Neuronal stem cell (in vitro differentiated cells): ENCODE measurements around the gene CCN5.

Experiments
- DNase-seq: peaks from one replicate; pipeline ENCODE4 v3.0.0-alpha.2; 2013; ENCODE audit warnings: low spot score
- H2AFZ ChIP-seq: one replicate; pipeline ENCODE4 v1.6.1; 2013; ENCODE audit warnings: mild to moderate bottlenecking, low read length, inconsistent platforms
- H2AK5ac ChIP-seq: 2 replicates; pipeline ENCODE4 v1.6.1; 2013; ENCODE audit warnings: low read depth, mild to moderate bottlenecking, inconsistent platforms, low read length, moderate library complexity, mixed read lengths
- H2BK120ac ChIP-seq: 2 replicates; pipeline ENCODE4 v1.6.1; 2013; ENCODE audit warnings: low read depth, mild to moderate bottlenecking, inconsistent platforms, low read length, moderate library complexity, mixed read lengths
- H2BK12ac ChIP-seq: one replicate; pipeline ENCODE4 v1.6.1; 2013; ENCODE audit warnings: low read length, inconsistent platforms
- H2BK15ac ChIP-seq: 2 replicates; pipeline ENCODE4 v1.6.1; 2013; ENCODE audit warnings: mild to moderate bottlenecking, low read length, inconsistent platforms, mixed read lengths
- H2BK5ac ChIP-seq: one replicate; pipeline ENCODE4 v1.6.1; 2013; ENCODE audit warnings: inconsistent platforms, mild to moderate bottlenecking, low read length, moderate library complexity
- H3K14ac ChIP-seq: one replicate; pipeline ENCODE4 v1.6.1; 2013; ENCODE audit warnings: low read length, inconsistent platforms
- H3K18ac ChIP-seq: 2 replicates; pipeline ENCODE4 v1.6.1; 2013; ENCODE audit warnings: low read length, inconsistent platforms
- H3K23ac ChIP-seq: 2 replicates; pipeline ENCODE4 v1.6.1; 2013; ENCODE audit warnings: low read depth, mild to moderate bottlenecking, mixed read lengths, low read length, inconsistent platforms; ENCODE audit not compliant: poor library complexity
- H3K27ac ChIP-seq: replicated peaks from 3 replicates; pipeline ENCODE4 v1.5.1; 2013; ENCODE audit warnings: low read length, inconsistent platforms
- H3K27me3 ChIP-seq, 3 experiments: 2 replicates each; pipeline ENCODE4 v1.6.1; 2013; ENCODE audit warnings: low read length in 3 of 3, mild to moderate bottlenecking in 2 of 3, inconsistent platforms in 1 of 3, low read depth in 1 of 3, mixed read lengths in 1 of 3, moderate library complexity in 1 of 3; ENCODE audit not compliant: control insufficient read depth in 3 of 3, insufficient read depth in 3 of 3
- H3K36me3 ChIP-seq, 2 donors: replicated peaks in 1 of 2; 2 replicates each; pipeline ENCODE4 v1.6.1; 2013; ENCODE audit warnings: low read length in 2 of 2; ENCODE audit not compliant: control insufficient read depth in 2 of 2, insufficient read depth in 2 of 2
- H3K4ac ChIP-seq: 2 replicates; pipeline ENCODE4 v1.6.1; 2013; ENCODE audit warnings: inconsistent platforms, mild to moderate bottlenecking, low read length, moderate library complexity
- H3K4me1 ChIP-seq, 2 donors: 1 replicate in 1 of 2; 2 replicates in 1 of 2; pipeline ENCODE4 v1.6.1; 2013; ENCODE audit warnings: low read length in 2 of 2, low read depth in 1 of 2; ENCODE audit not compliant: control insufficient read depth in 2 of 2, insufficient read depth in 1 of 2
- H3K4me2 ChIP-seq: one replicate; pipeline ENCODE4 v1.6.1; 2013; ENCODE audit warnings: mild to moderate bottlenecking, low read length, inconsistent platforms; ENCODE audit not compliant: insufficient read depth, poor library complexity, severe bottlenecking
- H3K4me3 ChIP-seq, 2 donors: 2 replicates each; pipeline ENCODE4 v1.5.1; 2013; ENCODE audit warnings: low read length in 2 of 2, mild to moderate bottlenecking in 2 of 2, inconsistent platforms in 1 of 2, moderate library complexity in 1 of 2
- H3K79me1 ChIP-seq: one replicate; pipeline ENCODE4 v1.6.1; 2013; ENCODE audit warnings: low read depth, mild to moderate bottlenecking, inconsistent platforms, low read length, moderate library complexity
- H3K9ac ChIP-seq: one replicate; pipeline ENCODE4 v1.6.1; 2013; ENCODE audit warnings: mild to moderate bottlenecking, low read depth, low read length, inconsistent platforms; ENCODE audit not compliant: poor library complexity
- H3K9me3 ChIP-seq, 2 donors: replicated peaks in 1 of 2; 2 replicates each; pipeline versions ENCODE3 to v1.6.1; 2013; ENCODE audit warnings: low read length in 2 of 2, mild to moderate bottlenecking in 2 of 2, inconsistent platforms in 1 of 2, low read depth in 1 of 2, mixed read lengths in 1 of 2, moderate library complexity in 1 of 2; ENCODE audit not compliant: control insufficient read depth in 2 of 2, insufficient read depth in 1 of 2
- H4K8ac ChIP-seq: one replicate; pipeline ENCODE4 v1.6.1; 2013; ENCODE audit warnings: low read depth, mild to moderate bottlenecking, inconsistent platforms, low read length, moderate library complexity
- H4K91ac ChIP-seq: one replicate; pipeline ENCODE4 v1.6.1; 2013; ENCODE audit warnings: low read length, low read depth, mild to moderate bottlenecking, inconsistent platforms; ENCODE audit not compliant: poor library complexity
- WGBS, 2 donors: extraction: QIAGEN DNeasy Blood & Tissue Kit; methylation state at CpG; one replicate each; pipeline ENCODE4 v1.1.7; 2013; ENCODE audit warnings: missing lambda C conversion rate in 2 of 2, mixed read lengths in 1 of 2; ENCODE audit not compliant: insufficient read length in 2 of 2, insufficient replicate concordance in 1 of 2; ENCODE audit errors: extremely low coverage in 2 of 2; 5-methylcytosine and 5-hydroxymethylcytosine counted together

CCN5 gene

GRCh38 chr20:44707018-44707579 is 8.1 kb upstream of the CCN5 start:
- Histone ChIP-seq H2BK15ac (no peak overlapping the region), H3K14ac (no peak overlapping the region), H4K91ac (no peak overlapping the region)

GRCh38 chr20:44709380-44709779 is 5.8 kb upstream of the CCN5 start:
- Histone ChIP-seq H4K91ac (no peak overlapping the region), H3K79me1 (no peaks in the 10 kb centered on the region), H2AFZ (no peak overlapping the region)

More at GRCh38 chr20:44707018-44707579, 8.1 kb upstream of the CCN5 start:
- Histone ChIP-seq H2AK5ac (no peak overlapping the region), H3K18ac (no peak overlapping the region), H3K4me1 (peaks cover 5 to 10% of the 10 kb centered on the region in 2 donors), H3K9ac (no peak overlapping the region), H3K4me3 (no peak overlapping the region), H2AFZ (peak overlapping the region; percentile 79), H3K9me3 (no peaks in the 10 kb centered on the region), H4K8ac (no peak overlapping the region), H3K27ac (no peak overlapping the region), H3K4me2 (no peak overlapping the region), H2BK120ac (no peak overlapping the region), H2BK12ac (no peak overlapping the region), H3K27me3 (no peaks in the 10 kb centered on the region), H3K4ac (no peak overlapping the region), H3K36me3 (no peaks in the 10 kb centered on the region), H3K79me1 (no peaks in the 10 kb centered on the region), H3K23ac (no peak overlapping the region), H2BK5ac (no peak overlapping the region)
- WGBS, 2 donors, result no CpG with 5 or more reads among the region's 5 CpGs
- no peak for DNase-seq

DNA sequence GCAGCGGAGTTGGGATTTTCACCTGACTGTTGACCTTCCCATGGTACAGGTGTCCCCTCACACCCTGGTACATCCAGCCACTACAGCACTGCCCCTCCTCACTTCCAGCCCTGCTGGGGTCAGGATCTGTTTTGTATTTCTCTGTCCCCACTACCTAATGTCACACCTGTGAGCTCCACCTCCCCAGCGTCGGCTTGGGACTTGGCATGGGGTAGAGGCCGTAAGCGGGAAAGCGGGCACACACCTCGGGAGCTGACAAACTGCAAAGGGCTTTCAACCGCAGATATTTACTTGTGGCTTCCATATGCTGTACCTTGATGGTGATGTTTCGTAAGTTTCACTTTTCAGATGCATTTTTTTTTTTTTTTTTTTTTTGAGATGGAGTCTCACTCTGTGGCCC is 5.4 kb upstream of the CCN5 start:
- Histone ChIP-seq H3K23ac (peak overlapping the region; percentile 29), H3K18ac (peak overlapping the region; percentile 46), H2AFZ (no peak overlapping the region), H2BK15ac (no peak overlapping the region), H2BK12ac (peak overlapping the region; percentile 30), H4K8ac (no peak overlapping the region), H2BK5ac (peak overlapping the region; percentile 50), H2AK5ac (no peak overlapping the region), H3K14ac (peak overlapping the region; percentile 87), H3K4me1 (peaks cover 5 to 7% of the 10 kb centered on the region in 2 donors), H3K4me3 (no peak overlapping the region), H3K36me3 (no peaks in the 10 kb centered on the region), H3K9me3 (no peaks in the 10 kb centered on the region), H4K91ac (no peak overlapping the region), H2BK120ac (no peak overlapping the region), H3K9ac (no peak overlapping the region), H3K4ac (no peak overlapping the region), H3K27me3 (no peaks in the 10 kb centered on the region), H3K4me2 (no peak overlapping the region), H3K79me1 (no peaks in the 10 kb centered on the region), H3K27ac (no peak overlapping the region)
- DNase-seq, result no peak
- no CpG with 5 or more reads among the region's 9 CpGs for WGBS, 2 donors

More at GRCh38 chr20:44709380-44709779, 5.8 kb upstream of the CCN5 start:
- Histone ChIP-seq H3K18ac (no peak overlapping the region), H3K4me3 (no peak overlapping the region), H3K36me3 (no peaks in the 10 kb centered on the region), H3K9ac (no peak overlapping the region), H2BK120ac (no peak overlapping the region), H3K4me2 (no peak overlapping the region), H3K14ac (no peak overlapping the region), H2BK15ac (no peak overlapping the region), H3K4me1 (peaks cover 5 to 10% of the 10 kb centered on the region in 2 donors), H4K8ac (no peak overlapping the region), H3K9me3 (no peaks in the 10 kb centered on the region), H2BK12ac (no peak overlapping the region), H2AK5ac (no peak overlapping the region), H3K23ac (peak overlapping the region; percentile 29), H3K4ac (no peak overlapping the region), H3K27me3 (no peaks in the 10 kb centered on the region), H3K27ac (no peak overlapping the region), H2BK5ac (peak overlapping the region; percentile 50)
- no peak for DNase-seq
- WGBS, 2 donors, result no CpG with 5 or more reads among the region's 11 CpGs

DNA sequence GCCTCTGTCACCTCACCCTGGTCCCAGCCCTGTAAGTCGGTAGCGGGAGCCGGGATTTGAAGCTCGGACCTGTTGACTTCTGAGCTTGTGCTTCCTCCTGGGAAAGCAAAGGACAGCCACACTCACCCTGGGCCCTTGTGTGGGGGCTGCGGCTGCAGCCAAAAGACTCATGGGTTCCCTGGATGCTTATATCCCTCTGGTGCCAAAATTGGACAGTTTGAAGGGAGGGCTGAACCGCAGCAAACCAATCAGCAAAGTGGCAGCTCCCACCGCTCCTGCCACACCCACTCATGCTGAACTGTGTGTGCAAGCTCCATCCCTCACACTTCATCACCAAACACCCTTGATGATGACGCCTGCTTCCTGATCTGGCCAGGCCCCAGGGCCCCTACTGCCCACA is 3.9 kb upstream of the CCN5 start:
- Histone ChIP-seq H2BK5ac (no peak overlapping the region), H3K4me2 (no peak overlapping the region), H3K27me3 (no peaks in the 10 kb centered on the region), H3K4me1 (peaks cover 5 to 6% of the 10 kb centered on the region in 2 donors), H2AFZ (no peak overlapping the region), H3K18ac (no peak overlapping the region), H3K9ac (no peak overlapping the region), H4K91ac (no peak overlapping the region), H3K4me3 (no peak overlapping the region), H2BK120ac (no peak overlapping the region), H2BK15ac (no peak overlapping the region), H2BK12ac (no peak overlapping the region), H3K27ac (no peak overlapping the region), H3K4ac (no peak overlapping the region), H3K23ac (no peak overlapping the region), H3K9me3 (no peaks in the 10 kb centered on the region), H2AK5ac (no peak overlapping the region), H3K79me1 (no peaks in the 10 kb centered on the region), H3K36me3 (no peaks in the 10 kb centered on the region), H3K14ac (no peak overlapping the region), H4K8ac (no peak overlapping the region)
- DNase-seq, result no peak
- WGBS, 2 donors, result no CpG with 5 or more reads among the region's 8 CpGs
